ENCODE results near the gene PGA5.
"Not testable (repeated sequence)": the region's sequence is repeated elsewhere in the genome, so short reads cannot be mapped to it uniquely, and the experiment has no call there.

The PGA5 gene

DNA sequence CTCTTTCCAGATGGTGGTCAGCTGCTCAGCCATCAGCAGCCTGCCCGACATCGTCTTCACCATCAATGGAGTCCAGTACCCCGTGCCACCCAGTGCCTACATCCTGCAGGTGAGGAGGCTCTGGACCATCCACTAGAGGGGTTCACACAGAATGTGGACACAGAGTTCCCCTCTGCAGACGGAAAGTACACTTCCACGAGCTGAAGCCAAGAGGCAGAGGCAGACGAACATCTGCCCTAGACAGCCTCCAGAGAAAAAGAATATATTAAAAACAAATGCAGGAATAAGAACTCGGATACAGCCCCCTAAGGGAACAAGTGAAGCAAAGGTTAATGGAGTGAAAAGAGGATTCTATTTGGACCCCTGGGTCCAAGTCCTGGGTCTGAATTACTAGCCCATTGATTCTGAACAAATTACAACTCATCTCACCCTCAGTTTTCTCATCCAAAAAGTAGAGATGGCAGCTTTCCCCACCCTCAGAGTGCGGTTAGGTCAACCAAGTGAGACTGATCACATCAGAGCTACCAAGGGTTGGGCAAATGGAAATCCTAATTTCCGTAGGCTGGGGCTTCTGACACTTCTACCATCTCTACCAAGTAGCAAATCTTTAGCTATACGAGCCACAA is 29.5 kb upstream of the PGA5 start:
- DNase-seq; H3K27ac Mint-ChIP-seq; H3K9me3 Mint-ChIP-seq; H3K4me1 Mint-ChIP-seq; ATAC-seq (replicated peaks); H3K4me3 Mint-ChIP-seq; H3K27me3 Mint-ChIP-seq; H3K36me3 Mint-ChIP-seq: not testable (repeated sequence)

DNA sequence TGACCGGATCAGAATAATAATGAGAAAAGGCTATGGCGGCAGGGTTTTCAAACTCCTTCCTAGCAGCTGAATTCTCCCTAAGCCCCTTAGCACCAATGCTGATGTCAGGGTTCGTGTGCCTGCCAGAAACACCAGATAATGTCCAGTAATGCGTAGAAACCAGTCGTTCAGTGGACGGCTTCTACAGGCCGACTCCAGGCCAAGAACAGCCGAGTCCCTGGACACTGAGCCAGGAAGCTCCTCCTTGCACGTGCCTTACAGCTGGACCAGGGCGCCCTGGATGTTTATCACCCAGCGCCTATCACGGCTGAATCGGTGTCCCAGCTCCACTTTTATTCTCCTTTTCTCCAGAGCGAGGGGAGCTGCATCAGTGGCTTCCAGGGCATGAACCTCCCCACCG is 28.8 kb upstream of the PGA5 start:
- ATAC-seq (replicated peaks); H3K4me3 Mint-ChIP-seq; H3K27ac Mint-ChIP-seq; DNase-seq; H3K4me1 Mint-ChIP-seq; H3K9me3 Mint-ChIP-seq; H3K36me3 Mint-ChIP-seq; H3K27me3 Mint-ChIP-seq: not testable (repeated sequence)

DNA sequence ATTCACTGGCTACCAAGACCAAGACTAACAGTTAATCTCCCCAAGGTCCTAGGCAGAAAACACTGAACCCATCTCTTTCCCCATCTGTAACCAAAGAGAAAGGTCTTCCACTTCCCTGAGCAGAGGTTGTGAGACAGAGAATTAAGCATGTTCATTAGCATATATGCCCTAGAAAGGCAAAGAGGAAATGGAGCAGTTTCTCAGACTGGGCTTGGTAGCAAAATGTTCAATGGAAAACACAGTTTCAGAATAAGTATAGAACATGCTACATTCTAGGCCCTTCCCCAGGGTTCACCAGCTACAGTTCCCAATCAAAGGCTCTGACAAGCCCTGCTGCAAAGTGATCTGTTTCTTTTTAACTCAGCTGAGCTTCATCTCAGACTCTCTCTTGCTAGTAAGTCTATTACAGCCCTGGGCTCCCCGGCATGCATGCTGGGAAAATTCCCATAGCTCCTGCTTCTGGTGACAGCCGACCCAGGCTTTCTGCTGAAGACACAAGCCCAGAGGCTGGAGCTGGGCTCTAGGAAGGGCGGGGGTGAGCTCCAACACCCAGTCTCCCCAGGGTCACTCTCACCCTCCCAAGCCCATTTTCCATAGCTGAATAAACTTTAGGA is 27.2 kb upstream of the PGA5 start:
- H3K9me3 Mint-ChIP-seq, H3K27ac Mint-ChIP-seq, H3K36me3 Mint-ChIP-seq, H3K4me3 Mint-ChIP-seq, H3K4me1 Mint-ChIP-seq, DNase-seq, H3K27me3 Mint-ChIP-seq: not testable (repeated sequence)
- peak; percentile 82 to 83 for ATAC-seq (replicated peaks)

DNA sequence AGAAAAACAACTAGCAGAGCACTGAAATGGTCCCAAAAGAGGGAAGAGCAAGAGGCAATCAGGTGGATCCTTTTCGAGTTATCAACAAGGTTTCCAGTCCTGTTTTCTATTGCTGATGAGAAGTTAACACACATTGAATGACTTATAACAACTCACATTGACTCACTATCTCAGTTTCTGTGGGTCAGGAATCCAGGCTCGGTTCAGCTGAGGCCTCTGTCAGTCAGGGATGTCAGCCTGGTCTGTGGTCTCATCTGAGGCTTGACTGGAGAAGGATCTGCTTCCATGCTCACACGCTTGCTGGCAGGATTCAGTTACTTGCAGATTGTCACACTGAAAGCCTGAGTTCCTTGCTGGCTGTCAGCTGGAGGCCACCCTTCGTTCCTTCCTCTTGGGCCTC is 22.7 kb upstream of the PGA5 start:
- H3K9me3 Mint-ChIP-seq, H3K4me1 Mint-ChIP-seq: not testable (repeated sequence)

DNA sequence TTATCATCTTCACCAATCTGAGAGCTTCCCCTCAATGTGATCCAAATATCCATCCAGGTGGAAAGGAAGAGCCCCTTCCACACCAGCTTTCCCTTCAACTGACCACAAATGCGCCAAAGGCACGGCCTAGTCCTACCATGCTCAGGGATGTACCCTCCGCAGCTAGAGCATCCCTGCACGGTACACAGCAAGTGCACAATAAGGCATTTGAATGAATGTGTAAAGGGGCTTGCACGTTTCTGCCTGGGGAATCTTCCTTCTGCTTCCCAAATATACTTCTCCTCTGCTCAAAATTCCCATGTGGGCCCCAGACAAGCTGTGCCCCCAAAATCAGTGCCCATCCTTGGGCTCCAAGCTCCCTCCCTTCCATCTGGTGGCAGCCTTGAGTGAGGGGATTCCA is 22.0 kb upstream of the PGA5 start:
- not testable (repeated sequence) for H3K27ac Mint-ChIP-seq; DNase-seq; H3K4me3 Mint-ChIP-seq; ATAC-seq (replicated peaks); H3K36me3 Mint-ChIP-seq; H3K27me3 Mint-ChIP-seq; H3K4me1 Mint-ChIP-seq; H3K9me3 Mint-ChIP-seq

More for the DNA sequence above, 22.7 kb upstream of the PGA5 start:
- not testable (repeated sequence) for H3K27me3 Mint-ChIP-seq; H3K4me3 Mint-ChIP-seq; DNase-seq; H3K27ac Mint-ChIP-seq; ATAC-seq (replicated peaks); H3K36me3 Mint-ChIP-seq

DNA sequence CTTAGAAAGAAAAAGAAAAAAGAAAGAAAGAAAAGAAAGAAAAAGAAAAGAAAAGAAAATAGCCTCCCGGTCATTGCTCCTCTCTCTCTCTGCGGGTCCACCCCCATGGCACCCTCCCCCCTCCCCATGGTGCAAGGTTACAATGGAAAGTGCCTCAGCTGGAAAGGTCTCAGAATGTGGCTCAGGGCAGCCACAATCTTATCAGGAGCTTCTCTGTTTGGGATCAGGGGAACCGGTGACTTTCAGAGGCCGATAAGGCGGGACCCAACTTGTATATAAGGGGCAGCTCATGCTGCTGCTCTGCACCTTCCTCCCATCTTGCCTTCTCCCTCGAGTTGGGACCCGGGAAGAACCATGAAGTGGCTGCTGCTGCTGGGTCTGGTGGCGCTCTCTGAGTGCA is 18.9 kb upstream of the PGA5 start, which contains the start of gene PGA4:
Gene PGA4, plus strand, starts transcription at position 301 of the 400 bp plus-strand sequence. Its CDS starts 54 bp downstream, at position 355.
- H3K27me3 Mint-ChIP-seq; H3K4me3 Mint-ChIP-seq; DNase-seq; H3K4me1 Mint-ChIP-seq; ATAC-seq (replicated peaks); H3K27ac Mint-ChIP-seq; H3K9me3 Mint-ChIP-seq; H3K36me3 Mint-ChIP-seq: not testable (repeated sequence)

DNA sequence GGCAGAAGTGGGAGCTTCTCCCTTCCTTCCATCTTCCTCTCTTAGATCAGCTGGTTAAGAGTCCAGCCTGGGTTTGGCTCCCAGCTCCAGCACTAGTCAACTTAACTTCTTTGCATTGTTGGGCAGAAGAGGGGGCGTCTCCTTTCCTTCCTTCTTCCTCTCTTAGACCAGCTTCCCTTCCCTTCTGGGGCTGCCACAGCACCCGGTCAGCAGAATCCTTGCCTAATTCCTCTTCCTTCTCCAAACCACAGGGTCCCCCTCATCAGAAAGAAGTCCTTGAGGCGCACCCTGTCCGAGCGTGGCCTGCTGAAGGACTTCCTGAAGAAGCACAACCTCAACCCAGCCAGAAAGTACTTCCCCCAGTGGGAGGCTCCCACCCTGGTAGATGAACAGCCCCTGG is 18.3 kb upstream of the PGA5 start:
- not testable (repeated sequence) for DNase-seq; H3K27ac Mint-ChIP-seq; H3K4me3 Mint-ChIP-seq; H3K9me3 Mint-ChIP-seq; H3K4me1 Mint-ChIP-seq; H3K27me3 Mint-ChIP-seq; ATAC-seq (replicated peaks); H3K36me3 Mint-ChIP-seq

DNA sequence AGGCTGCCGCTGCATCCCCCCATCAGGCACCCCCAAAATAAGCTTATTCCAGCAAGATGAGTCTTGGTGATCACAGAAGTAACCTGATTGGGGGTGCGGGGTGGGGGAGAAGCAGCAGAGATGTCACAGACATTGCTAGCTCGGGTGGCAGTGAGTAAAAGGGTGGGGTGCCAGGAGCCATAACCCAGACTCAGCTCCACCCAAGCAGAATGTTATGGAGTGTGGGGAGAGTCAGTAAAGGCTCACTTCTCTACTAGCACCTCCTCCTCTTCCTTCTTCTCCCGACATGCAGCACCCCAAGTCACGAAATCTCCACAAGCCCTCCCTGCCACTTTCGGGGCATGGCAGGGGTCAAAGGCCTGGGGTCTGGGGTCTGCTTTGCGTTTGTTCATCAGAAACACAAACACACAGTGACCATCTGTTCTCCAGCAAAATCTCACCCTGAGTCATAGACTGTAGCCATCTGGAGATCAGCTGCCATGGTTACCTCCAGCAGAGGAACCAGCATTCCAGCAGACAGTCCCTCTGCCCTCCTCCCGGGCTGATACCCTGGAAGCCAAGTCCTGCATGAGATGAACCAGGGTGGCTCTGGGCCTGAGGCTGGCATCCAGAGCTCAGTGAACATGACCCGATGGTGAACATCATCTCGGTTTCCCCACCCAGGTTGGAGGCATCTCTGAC is 14.4 kb upstream of the PGA5 start:
- H3K36me3 Mint-ChIP-seq; H3K27ac Mint-ChIP-seq; H3K4me1 Mint-ChIP-seq; DNase-seq; H3K27me3 Mint-ChIP-seq; ATAC-seq (replicated peaks); H3K9me3 Mint-ChIP-seq; H3K4me3 Mint-ChIP-seq: not testable (repeated sequence)

DNA sequence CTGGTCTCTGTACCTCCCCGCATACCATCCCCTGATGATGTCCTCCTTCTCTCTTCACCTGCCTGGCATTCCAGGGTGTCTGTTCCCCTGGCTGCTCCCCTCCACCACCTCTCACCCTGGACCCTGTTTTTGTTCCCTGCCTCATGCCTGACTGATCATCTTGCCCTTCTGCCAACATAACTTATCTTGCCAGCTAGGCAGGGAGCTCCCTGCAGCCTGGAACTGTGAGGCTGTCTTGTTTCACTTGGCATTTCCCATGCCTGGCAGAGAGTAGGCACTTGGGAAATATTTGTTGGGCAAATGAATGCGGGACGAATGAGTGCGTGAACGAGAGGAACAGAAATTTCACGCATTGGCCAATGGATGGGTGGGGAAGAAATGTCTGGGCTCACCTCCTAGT is 11.5 kb upstream of the PGA5 start:
- not testable (repeated sequence) for H3K4me1 Mint-ChIP-seq; H3K36me3 Mint-ChIP-seq; H3K4me3 Mint-ChIP-seq; DNase-seq; ATAC-seq (replicated peaks); H3K27me3 Mint-ChIP-seq; H3K9me3 Mint-ChIP-seq; H3K27ac Mint-ChIP-seq

DNA sequence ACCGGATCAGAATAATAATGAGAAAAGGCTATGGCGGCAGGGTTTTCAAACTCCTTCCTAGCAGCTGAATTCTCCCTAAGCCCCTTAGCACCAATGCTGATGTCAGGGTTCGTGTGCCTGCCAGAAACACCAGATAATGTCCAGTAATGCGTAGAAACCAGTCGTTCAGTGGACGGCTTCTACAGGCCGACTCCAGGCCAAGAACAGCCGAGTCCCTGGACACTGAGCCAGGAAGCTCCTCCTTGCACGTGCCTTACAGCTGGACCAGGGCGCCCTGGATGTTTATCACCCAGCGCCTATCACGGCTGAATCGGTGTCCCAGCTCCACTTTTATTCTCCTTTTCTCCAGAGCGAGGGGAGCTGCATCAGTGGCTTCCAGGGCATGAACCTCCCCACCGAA is 9.9 kb upstream of the PGA5 start:
- DNase-seq; H3K27ac Mint-ChIP-seq; H3K36me3 Mint-ChIP-seq; H3K9me3 Mint-ChIP-seq; H3K4me3 Mint-ChIP-seq; H3K27me3 Mint-ChIP-seq; ATAC-seq (replicated peaks); H3K4me1 Mint-ChIP-seq: not testable (repeated sequence)

DNA sequence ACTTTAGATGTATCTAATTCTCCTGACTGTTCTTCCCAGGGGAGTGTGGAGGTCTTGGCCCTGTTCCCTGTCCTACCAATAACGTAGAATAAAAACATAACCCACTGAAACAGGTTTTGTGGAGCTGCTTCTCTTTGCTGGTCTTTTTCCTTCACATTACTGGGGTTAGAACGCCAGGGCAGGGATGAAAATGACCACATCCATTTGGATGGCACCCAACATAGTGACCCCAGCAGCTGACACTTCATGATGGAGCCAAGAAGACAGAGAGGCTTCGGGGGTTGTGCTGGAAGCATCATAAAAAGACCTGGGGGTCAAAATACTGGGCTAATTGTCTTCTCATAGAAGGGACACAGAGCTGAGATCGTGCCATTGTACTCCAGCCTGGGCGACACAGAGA is 9.4 kb upstream of the PGA5 start:
- H3K27ac Mint-ChIP-seq; H3K4me1 Mint-ChIP-seq; H3K4me3 Mint-ChIP-seq; H3K36me3 Mint-ChIP-seq; ATAC-seq (replicated peaks); H3K27me3 Mint-ChIP-seq; DNase-seq; H3K9me3 Mint-ChIP-seq: not testable (repeated sequence)

DNA sequence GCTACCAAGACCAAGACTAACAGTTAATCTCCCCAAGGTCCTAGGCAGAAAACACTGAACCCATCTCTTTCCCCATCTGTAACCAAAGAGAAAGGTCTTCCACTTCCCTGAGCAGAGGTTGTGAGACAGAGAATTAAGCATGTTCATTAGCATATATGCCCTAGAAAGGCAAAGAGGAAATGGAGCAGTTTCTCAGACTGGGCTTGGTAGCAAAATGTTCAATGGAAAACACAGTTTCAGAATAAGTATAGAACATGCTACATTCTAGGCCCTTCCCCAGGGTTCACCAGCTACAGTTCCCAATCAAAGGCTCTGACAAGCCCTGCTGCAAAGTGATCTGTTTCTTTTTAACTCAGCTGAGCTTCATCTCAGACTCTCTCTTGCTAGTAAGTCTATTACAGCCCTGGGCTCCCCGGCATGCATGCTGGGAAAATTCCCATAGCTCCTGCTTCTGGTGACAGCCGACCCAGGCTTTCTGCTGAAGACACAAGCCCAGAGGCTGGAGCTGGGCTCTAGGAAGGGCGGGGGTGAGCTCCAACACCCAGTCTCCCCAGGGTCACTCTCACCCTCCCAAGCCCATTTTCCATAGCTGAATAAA is 8.3 kb upstream of the PGA5 start:
- not testable (repeated sequence) for H3K4me3 Mint-ChIP-seq, H3K27me3 Mint-ChIP-seq, H3K36me3 Mint-ChIP-seq, H3K4me1 Mint-ChIP-seq, DNase-seq, H3K9me3 Mint-ChIP-seq, H3K27ac Mint-ChIP-seq
- peak; percentile 83 to 84 for ATAC-seq (replicated peaks)

DNA sequence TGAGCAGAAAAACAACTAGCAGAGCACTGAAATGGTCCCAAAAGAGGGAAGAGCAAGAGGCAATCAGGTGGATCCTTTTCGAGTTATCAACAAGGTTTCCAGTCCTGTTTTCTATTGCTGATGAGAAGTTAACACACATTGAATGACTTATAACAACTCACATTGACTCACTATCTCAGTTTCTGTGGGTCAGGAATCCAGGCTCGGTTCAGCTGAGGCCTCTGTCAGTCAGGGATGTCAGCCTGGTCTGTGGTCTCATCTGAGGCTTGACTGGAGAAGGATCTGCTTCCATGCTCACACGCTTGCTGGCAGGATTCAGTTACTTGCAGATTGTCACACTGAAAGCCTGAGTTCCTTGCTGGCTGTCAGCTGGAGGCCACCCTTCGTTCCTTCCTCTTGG is 3.8 kb upstream of the PGA5 start:
- not testable (repeated sequence) for ATAC-seq (replicated peaks); DNase-seq; H3K27ac Mint-ChIP-seq; H3K9me3 Mint-ChIP-seq; H3K27me3 Mint-ChIP-seq; H3K4me1 Mint-ChIP-seq; H3K36me3 Mint-ChIP-seq; H3K4me3 Mint-ChIP-seq

DNA sequence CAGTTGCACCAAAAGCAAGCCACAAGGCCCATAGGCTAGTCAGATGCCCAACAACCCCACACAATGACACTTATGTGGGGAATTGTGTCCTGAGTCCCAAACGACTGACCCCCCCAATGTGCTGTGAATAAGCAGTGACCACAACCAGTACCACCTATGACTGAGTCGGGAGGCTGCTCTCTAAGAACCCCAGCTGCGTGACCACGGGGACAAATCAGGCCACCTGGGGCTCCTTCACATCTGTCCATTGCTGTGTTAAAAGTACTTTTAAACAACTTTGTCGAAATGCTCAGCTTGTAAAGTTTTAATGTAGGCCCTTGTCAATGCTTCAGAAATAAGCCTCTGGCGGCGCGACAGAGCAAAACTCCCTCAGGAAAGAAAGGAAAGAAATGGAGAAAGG is 687 bp upstream of the PGA5 start:
- not testable (repeated sequence) for ATAC-seq (replicated peaks); DNase-seq; H3K27me3 Mint-ChIP-seq; H3K9me3 Mint-ChIP-seq; H3K4me3 Mint-ChIP-seq; H3K27ac Mint-ChIP-seq; H3K36me3 Mint-ChIP-seq; H3K4me1 Mint-ChIP-seq

DNA sequence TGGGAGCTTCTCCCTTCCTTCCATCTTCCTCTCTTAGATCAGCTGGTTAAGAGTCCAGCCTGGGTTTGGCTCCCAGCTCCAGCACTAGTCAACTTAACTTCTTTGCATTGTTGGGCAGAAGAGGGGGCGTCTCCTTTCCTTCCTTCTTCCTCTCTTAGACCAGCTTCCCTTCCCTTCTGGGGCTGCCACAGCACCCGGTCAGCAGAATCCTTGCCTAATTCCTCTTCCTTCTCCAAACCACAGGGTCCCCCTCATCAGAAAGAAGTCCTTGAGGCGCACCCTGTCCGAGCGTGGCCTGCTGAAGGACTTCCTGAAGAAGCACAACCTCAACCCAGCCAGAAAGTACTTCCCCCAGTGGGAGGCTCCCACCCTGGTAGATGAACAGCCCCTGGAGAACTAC is 551 bp downstream of the PGA5 start:
- not testable (repeated sequence) for H3K4me1 Mint-ChIP-seq; H3K36me3 Mint-ChIP-seq; ATAC-seq (replicated peaks); H3K9me3 Mint-ChIP-seq; H3K27me3 Mint-ChIP-seq; DNase-seq; H3K27ac Mint-ChIP-seq; H3K4me3 Mint-ChIP-seq

All from stimulated activated naive B cell treated with anti-CD40 and anti-IgM and Interleukin-4, amounts not matched to agents 10 μg/mL and 1 μg/mL and 100 μg/mL, for 72 hours (primary cell).